ENCODE measurements around the gene CIPC.

GRCh38 chr14:77092676-77093075 lies 5.4 kb upstream of the CIPC start:
- no peak for TF ChIP-seq RAD21 (IDR thresholded peaks at IDR 0.05; ENCODE audit: low read length)
- TF ChIP-seq CTCF (conservative IDR thresholded peaks at IDR 0.05; ENCODE audit: low read depth, low read length): no peak
- no peak for TF ChIP-seq MAZ (IDR thresholded peaks at IDR 0.05; ENCODE audit: borderline replicate concordance, low read depth, low read length)
- TF ChIP-seq POLR2A (IDR thresholded peaks at IDR 0.05; ENCODE audit: low read depth, low read length): no peak
- TF ChIP-seq MAFK (IDR thresholded peaks at IDR 0.05; ENCODE audit: low read depth, low read length): no peak
- TF ChIP-seq RFX5 (IDR thresholded peaks at IDR 0.05; ENCODE audit: low read depth, low read length): no peak
- TF ChIP-seq, protein P1, sequence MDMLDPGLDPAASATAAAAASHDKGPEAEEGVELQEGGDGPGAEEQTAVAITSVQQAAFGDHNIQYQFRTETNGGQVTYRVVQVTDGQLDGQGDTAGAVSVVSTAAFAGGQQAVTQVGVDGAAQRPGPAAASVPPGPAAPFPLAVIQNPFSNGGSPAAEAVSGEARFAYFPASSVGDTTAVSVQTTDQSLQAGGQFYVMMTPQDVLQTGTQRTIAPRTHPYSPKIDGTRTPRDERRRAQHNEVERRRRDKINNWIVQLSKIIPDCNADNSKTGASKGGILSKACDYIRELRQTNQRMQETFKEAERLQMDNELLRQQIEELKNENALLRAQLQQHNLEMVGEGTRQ (IDR thresholded peaks at IDR 0.05; ENCODE audit: low read depth, low read length): no peak
- TF ChIP-seq RCOR1 (IDR thresholded peaks at IDR 0.05; ENCODE audit: insufficient replicate concordance, low read length): no peak
- TF ChIP-seq SMC3 (IDR thresholded peaks at IDR 0.05; ENCODE audit: low read depth, low read length): no peak

Data from IMR-90 (cell line).